Measurements from ENCODE around the gene KIF2C.

DNA sequence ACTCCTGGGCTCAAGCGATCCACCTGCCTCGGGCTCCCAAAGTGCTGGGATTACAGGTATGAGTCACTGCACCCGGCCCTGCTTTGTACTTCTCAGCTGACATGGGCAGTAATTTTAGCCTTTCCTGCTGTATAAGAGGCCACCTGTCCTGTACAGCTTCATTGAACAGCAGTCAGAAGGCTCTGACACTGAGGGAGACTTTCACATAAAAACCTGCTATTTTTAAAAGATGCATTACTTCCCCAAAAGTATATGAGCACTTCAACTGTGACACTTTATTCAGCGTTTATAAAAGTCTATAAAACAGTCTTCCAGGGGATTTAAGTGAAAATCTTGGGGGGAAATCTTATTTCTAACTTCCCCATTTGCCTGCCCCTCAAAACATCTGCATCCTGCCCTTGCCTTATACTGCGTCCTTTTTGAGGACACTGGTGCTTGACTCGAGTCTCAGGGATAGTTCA lies 26.3 kb upstream of the KIF2C start:
- TF ChIP-seq, protein P1, sequence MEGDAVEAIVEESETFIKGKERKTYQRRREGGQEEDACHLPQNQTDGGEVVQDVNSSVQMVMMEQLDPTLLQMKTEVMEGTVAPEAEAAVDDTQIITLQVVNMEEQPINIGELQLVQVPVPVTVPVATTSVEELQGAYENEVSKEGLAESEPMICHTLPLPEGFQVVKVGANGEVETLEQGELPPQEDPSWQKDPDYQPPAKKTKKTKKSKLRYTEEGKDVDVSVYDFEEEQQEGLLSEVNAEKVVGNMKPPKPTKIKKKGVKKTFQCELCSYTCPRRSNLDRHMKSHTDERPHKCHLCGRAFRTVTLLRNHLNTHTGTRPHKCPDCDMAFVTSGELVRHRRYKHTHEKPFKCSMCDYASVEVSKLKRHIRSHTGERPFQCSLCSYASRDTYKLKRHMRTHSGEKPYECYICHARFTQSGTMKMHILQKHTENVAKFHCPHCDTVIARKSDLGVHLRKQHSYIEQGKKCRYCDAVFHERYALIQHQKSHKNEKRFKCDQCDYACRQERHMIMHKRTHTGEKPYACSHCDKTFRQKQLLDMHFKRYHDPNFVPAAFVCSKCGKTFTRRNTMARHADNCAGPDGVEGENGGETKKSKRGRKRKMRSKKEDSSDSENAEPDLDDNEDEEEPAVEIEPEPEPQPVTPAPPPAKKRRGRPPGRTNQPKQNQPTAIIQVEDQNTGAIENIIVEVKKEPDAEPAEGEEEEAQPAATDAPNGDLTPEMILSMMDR (IDR thresholded peaks at IDR 0.05) = no peak
- no peak for TF ChIP-seq POLR2A (IDR thresholded peaks at IDR 0.05)
- no peak for TF ChIP-seq POLR2AphosphoS5 (IDR thresholded peaks at IDR 0.05)

Data from suprapubic skin (tissue), 4 donors.